Liver (tissue), 9 donors: ENCODE measurements around the gene RIT1. TPM values are rescaled to one million over a fixed set of nuclear protein-coding genes. Genes with fewer than 3 reads are reported as not detected.

Experiments
- DNase-seq: peaks from one replicate; pipeline ENCODE4 v3.0.0-alpha.2; 2017; ENCODE audit warnings: low spot score
- H3K27ac ChIP-seq, 2 donors: one replicate each; pipeline ENCODE4 v1.7.0; 2013; ENCODE audit warnings: inconsistent platforms in 2 of 2, low read length in 2 of 2, control low read depth in 1 of 2, low read depth in 1 of 2, mild to moderate bottlenecking in 1 of 2
- H3K27me3 ChIP-seq, 4 donors: one replicate each; pipeline versions ENCODE4 v1.6.1 to v1.7.0; 2013; ENCODE audit warnings: low read length in 3 of 4, inconsistent platforms in 1 of 4, mild to moderate bottlenecking in 1 of 4, moderate library complexity in 1 of 4; ENCODE audit not compliant: control insufficient read depth in 4 of 4, insufficient read depth in 4 of 4
- H3K36me3 ChIP-seq, 4 donors: one replicate each; pipeline versions ENCODE4 v1.6.1 to v1.7.0; 2013; ENCODE audit warnings: low read length in 3 of 4, mild to moderate bottlenecking in 3 of 4, low read depth in 1 of 4, moderate library complexity in 1 of 4; ENCODE audit not compliant: control insufficient read depth in 4 of 4, insufficient read depth in 3 of 4
- H3K4me1 ChIP-seq, 4 donors: one replicate each; pipeline versions ENCODE4 v1.6.1 to v1.7.0; 2013; ENCODE audit warnings: low read length in 3 of 4, mild to moderate bottlenecking in 3 of 4, moderate library complexity in 1 of 4; ENCODE audit not compliant: control insufficient read depth in 4 of 4, insufficient read depth in 4 of 4
- H3K4me3 ChIP-seq, 3 donors: one replicate each; pipeline versions ENCODE4 v1.6.1 to v1.7.0; 2013; ENCODE audit warnings: low read length in 3 of 3, control low read depth in 1 of 3, low read depth in 1 of 3, mild to moderate bottlenecking in 1 of 3
- H3K9ac ChIP-seq, 2 donors: one replicate each; pipeline ENCODE4 v1.7.0; 2013; ENCODE audit warnings: low read length in 2 of 2, mild to moderate bottlenecking in 2 of 2, moderate library complexity in 2 of 2, control low read depth in 1 of 2, low read depth in 1 of 2
- H3K9me3 ChIP-seq, 4 donors: one replicate each; pipeline versions ENCODE4 v1.6.1 to v1.7.0; 2013; ENCODE audit warnings: low read length in 3 of 4; ENCODE audit not compliant: control insufficient read depth in 4 of 4
- FOXA2 ChIP-seq: IDR thresholded peaks from 2 replicates; pipeline ENCODE4 v1.6.1; 2016; ENCODE audit warnings: antibody characterized with exemption
- GABPA ChIP-seq, 2 donors: IDR thresholded peaks in 1 of 2; conservative IDR thresholded peaks in 1 of 2; 2 replicates each; pipeline ENCODE4 v1.6.1; 2016; ENCODE audit warnings: antibody characterized with exemption in 2 of 2, mild to moderate bottlenecking in 1 of 2, moderate library complexity in 1 of 2
- HNF4A ChIP-seq, 2 donors: conservative IDR thresholded peaks; 2 replicates each; pipeline ENCODE4 v1.6.1; 2016; ENCODE audit warnings: antibody characterized with exemption in 2 of 2, mild to moderate bottlenecking in 2 of 2
- JUND ChIP-seq, 2 donors: IDR thresholded peaks; 2 replicates each; pipeline ENCODE4 v1.6.1; 2016; ENCODE audit warnings: antibody characterized with exemption in 2 of 2
- NR2F2 ChIP-seq: IDR thresholded peaks from 2 replicates; pipeline ENCODE4 v1.6.1; 2016; ENCODE audit warnings: antibody characterized with exemption
- RAD21 ChIP-seq, 2 donors: IDR thresholded peaks; 2 replicates each; pipeline ENCODE4 v1.6.1; 2016; ENCODE audit warnings: antibody characterized with exemption in 2 of 2, mild to moderate bottlenecking in 2 of 2
- RXRA ChIP-seq, 2 donors: IDR thresholded peaks; 2 replicates each; pipeline ENCODE4 v1.6.1; 2017 to 2018; ENCODE audit warnings: antibody characterized with exemption in 2 of 2, mild to moderate bottlenecking in 1 of 2
- SP1 ChIP-seq: IDR thresholded peaks from 2 replicates; pipeline ENCODE4 v1.6.1; 2018; ENCODE audit warnings: antibody characterized with exemption, mild to moderate bottlenecking
- YY1 ChIP-seq: IDR thresholded peaks from 2 replicates; pipeline ENCODE4 v1.6.1; 2016; ENCODE audit warnings: antibody characterized with exemption, mild to moderate bottlenecking
- WGBS: extraction: QIAGEN DNeasy Blood & Tissue Kit; methylation state at CpG from one replicate; pipeline ENCODE4 v1.1.7; 2013; 5-methylcytosine and 5-hydroxymethylcytosine counted together
- polyA plus RNA-seq, 2 donors: library from polyadenylated mRNA; stranded (reverse) in 1 of 2; unstranded in 1 of 2; fragments of 200-250 nt in 1 of 2; fragments of >200 nt in 1 of 2; fragmentation: Nextera tagmentation in 1 of 2; extraction: Ambion mirVana in 1 of 2; gene quantifications; one replicate each; pipeline versions ENCODE4 v1.2.1 to v1.2.3, GENCODE V29; 2013 to 2015
- total RNA-seq, 2 donors: library from RNA; depleted of rRNA; stranded (reverse); fragments of >200 nt; gene quantifications; one replicate each; pipeline ENCODE4 v1.2.3, GENCODE V29; 2014
- TF ChIP-seq, protein P1 (sequence below): IDR thresholded peaks from 2 replicates; pipeline ENCODE4 v1.6.1; 2016; ENCODE audit warnings: antibody characterized with exemption
- TF ChIP-seq, protein P2 (sequence below): IDR thresholded peaks from 2 replicates; pipeline ENCODE4 v1.6.1; 2016; ENCODE audit warnings: antibody characterized with exemption
- TF ChIP-seq, protein P3 (sequence below): IDR thresholded peaks from 2 replicates; pipeline ENCODE4 v1.6.1; 2016; ENCODE audit warnings: antibody characterized with exemption, mild to moderate bottlenecking
- donor health status: healthy.
- donor health status: healthy.
- donor health status: healthy.
- donor health status: healthy.
- donor health status: healthy.

Gene RIT1
- total and polyA plus RNA-seq, 4 donors = 3.1 to 14.3 (median 8.1) TPM

DNA sequence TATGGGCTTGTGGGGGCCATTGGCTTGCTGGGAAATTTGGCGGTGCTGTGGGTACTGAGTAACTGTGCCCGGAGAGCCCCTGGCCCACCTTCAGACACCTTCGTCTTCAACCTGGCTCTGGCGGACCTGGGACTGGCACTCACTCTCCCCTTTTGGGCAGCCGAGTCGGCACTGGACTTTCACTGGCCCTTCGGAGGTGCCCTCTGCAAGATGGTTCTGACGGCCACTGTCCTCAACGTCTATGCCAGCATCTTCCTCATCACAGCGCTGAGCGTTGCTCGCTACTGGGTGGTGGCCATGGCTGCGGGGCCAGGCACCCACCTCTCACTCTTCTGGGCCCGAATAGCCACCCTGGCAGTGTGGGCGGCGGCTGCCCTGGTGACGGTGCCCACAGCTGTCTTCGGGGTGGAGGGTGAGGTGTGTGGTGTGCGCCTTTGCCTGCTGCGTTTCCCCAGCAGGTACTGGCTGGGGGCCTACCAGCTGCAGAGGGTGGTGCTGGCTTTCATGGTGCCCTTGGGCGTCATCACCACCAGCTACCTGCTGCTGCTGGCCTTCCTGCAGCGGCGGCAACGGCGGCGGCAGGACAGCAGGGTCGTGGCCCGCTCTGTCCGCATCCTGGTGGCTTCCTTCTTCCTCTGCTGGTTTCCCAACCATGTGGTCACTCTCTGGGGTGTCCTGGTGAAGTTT is 30.8 kb upstream of the RIT1 start:
- Histone ChIP-seq H3K27me3 (no peaks in the 10 kb centered on the region), H3K9me3 (no peaks in the 10 kb centered on the region), H3K36me3 (peaks cover 0 to under 1% (median 0%) of the 10 kb centered on the region in 4 donors), H3K9ac (no peak overlapping the region), H3K4me3 (no peak overlapping the region), H3K4me1 (peaks cover 3 to 20% (median 8%) of the 10 kb centered on the region in 4 donors), H3K27ac (no peak overlapping the region)
- no peak for DNase-seq
- TF ChIP-seq JUND (IDR thresholded peaks at IDR 0.05) (no peak), GABPA (IDR thresholded peaks at IDR 0.05 in 1 of 2, conservative IDR thresholded peaks at IDR 0.05 in 1 of 2) (no peak), FOXA2 (no peak)
- TF ChIP-seq, protein P1, sequence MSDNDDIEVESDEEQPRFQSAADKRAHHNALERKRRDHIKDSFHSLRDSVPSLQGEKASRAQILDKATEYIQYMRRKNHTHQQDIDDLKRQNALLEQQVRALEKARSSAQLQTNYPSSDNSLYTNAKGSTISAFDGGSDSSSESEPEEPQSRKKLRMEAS = no peak
- TF ChIP-seq, protein P2, sequence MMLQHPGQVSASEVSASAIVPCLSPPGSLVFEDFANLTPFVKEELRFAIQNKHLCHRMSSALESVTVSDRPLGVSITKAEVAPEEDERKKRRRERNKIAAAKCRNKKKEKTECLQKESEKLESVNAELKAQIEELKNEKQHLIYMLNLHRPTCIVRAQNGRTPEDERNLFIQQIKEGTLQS = no peak
- WGBS = 79% methylated on average over 29 of the region's 29 CpGs

DNA sequence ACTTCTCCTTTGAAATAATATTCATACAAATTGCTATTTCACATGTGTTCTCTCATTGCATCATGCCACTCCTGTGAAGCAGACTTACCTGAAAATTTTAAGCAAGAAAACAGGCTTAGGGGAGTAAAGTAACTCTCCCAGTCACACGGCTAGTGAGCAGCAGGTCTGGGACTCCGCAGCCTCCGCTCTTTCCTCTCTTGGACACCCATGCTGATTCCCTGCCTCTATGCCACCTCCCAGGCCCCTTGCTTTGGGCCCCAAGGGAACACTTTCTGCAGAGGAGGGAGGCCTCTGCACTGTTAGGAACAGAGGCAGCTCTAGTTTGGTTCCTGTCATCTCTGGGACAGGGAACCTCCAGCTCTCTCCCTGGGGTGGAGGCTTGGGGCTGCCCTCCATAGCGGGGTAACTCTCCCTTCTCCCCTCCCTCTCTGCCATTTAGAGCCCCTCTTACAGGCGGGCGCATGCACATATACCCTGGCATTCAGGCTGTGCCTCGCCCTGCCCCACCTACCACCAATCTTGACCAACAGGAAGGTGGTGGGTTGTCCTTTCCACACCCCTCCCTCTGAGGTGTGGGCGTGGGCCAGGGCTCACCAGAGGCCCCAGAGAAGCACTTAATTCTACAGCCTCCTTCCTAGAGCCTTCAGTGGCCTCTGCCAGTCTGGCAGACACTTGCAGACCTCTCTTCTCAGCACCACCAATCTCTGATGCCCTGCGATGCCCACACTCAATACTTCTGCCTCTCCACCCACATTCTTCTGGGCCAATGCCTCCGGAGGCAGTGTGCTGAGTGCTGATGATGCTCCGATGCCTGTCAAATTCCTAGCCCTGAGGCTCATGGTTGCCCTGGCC is 30.1 kb upstream of the RIT1 start, which contains the start of gene RXFP4:
RXFP4 (plus strand) TSS at position 646 of the 852 bp plus-strand sequence; CDS start at position 718, 72 bp downstream.
- no peak for TF ChIP-seq YY1
- TF ChIP-seq, protein P2 = no peak
- TF ChIP-seq FOXA2 = no peak
- TF ChIP-seq, protein P3, sequence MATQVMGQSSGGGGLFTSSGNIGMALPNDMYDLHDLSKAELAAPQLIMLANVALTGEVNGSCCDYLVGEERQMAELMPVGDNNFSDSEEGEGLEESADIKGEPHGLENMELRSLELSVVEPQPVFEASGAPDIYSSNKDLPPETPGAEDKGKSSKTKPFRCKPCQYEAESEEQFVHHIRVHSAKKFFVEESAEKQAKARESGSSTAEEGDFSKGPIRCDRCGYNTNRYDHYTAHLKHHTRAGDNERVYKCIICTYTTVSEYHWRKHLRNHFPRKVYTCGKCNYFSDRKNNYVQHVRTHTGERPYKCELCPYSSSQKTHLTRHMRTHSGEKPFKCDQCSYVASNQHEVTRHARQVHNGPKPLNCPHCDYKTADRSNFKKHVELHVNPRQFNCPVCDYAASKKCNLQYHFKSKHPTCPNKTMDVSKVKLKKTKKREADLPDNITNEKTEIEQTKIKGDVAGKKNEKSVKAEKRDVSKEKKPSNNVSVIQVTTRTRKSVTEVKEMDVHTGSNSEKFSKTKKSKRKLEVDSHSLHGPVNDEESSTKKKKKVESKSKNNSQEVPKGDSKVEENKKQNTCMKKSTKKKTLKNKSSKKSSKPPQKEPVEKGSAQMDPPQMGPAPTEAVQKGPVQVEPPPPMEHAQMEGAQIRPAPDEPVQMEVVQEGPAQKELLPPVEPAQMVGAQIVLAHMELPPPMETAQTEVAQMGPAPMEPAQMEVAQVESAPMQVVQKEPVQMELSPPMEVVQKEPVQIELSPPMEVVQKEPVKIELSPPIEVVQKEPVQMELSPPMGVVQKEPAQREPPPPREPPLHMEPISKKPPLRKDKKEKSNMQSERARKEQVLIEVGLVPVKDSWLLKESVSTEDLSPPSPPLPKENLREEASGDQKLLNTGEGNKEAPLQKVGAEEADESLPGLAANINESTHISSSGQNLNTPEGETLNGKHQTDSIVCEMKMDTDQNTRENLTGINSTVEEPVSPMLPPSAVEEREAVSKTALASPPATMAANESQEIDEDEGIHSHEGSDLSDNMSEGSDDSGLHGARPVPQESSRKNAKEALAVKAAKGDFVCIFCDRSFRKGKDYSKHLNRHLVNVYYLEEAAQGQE = no peak
- no peak for TF ChIP-seq NR2F2
- TF ChIP-seq, protein P1 = no peak
- peak within 1 kb of the TSS; percentile 13 to 42 for H3K27ac ChIP-seq
- H3K4me3 ChIP-seq = no peak within 1 kb of the TSS
- peaks cover 3 to 20% (median 8%) of the 10 kb centered on the region in 4 donors for H3K4me1 ChIP-seq
- WGBS = 76% methylated on average over 11 of the region's 11 CpGs
- no peaks in the 10 kb centered on the region for H3K9me3 ChIP-seq
- H3K9ac ChIP-seq = no peak within 1 kb of the TSS
- no peaks in the 10 kb centered on the region for H3K27me3 ChIP-seq
- DNase-seq = no peak
- H3K36me3 ChIP-seq = no peaks in the 10 kb centered on the region

DNA sequence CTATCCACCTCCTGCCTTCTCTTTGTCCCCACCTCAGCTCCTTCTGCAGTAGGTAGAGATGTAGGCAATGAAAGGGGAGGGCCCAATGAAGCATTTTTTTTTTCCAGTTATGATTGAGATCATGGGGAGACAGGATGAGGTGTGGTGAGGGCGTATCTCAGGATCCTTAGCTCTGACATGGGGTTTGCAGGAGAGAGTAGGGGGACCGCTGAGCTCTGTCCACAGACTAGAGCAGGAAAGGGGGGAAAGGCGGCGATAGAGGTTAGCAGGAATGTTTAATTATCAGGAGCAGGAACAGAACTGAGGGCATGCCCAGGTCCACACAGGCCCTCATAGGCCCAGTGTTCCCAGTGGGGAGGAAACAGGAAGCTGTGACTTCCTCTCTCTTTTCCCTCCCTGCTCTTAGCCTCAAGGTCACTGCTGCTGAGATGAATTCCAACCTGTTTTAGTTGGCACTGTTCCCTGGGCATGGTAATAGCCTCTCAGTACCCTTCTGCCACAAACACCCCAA is 29.4 kb upstream of the RIT1 start:
- Histone ChIP-seq H3K4me3 (no peak overlapping the region), H3K27me3 (no peaks in the 10 kb centered on the region), H3K4me1 (peaks cover 3 to 20% (median 8%) of the 10 kb centered on the region in 4 donors), H3K36me3 (no peaks in the 10 kb centered on the region), H3K9ac (no peak overlapping the region), H3K9me3 (no peaks in the 10 kb centered on the region), H3K27ac (peak overlapping the region; percentile 13 to 32)
- no peak for DNase-seq
- TF ChIP-seq NR2F2 (peak; percentile 86), RXRA (IDR thresholded peaks at IDR 0.05) (peak in 1 of 2 donors; percentile 25), YY1 (no peak), SP1 (peak; percentile 40), HNF4A (conservative IDR thresholded peaks at IDR 0.05) (no peak), GABPA (IDR thresholded peaks at IDR 0.05 in 1 of 2, conservative IDR thresholded peaks at IDR 0.05 in 1 of 2) (peak in 1 of 2 donors; percentile 27), RAD21 (IDR thresholded peaks at IDR 0.05) (peak in 1 of 2 donors; percentile 23)
- TF ChIP-seq, protein P1 = no peak
- TF ChIP-seq, protein P3 = no peak
- 66% methylated on average over 4 of the region's 4 CpGs for WGBS
